Lower leg skin (tissue), 4 donors: ENCODE results near the gene MARCHF10. TPM values are rescaled to one million over a fixed set of nuclear protein-coding genes. Genes with fewer than 3 reads are reported as not detected.

ENCODE experiments used
- DNase-seq, 2 donors: peaks; one replicate each; pipeline ENCODE4 v3.0.0-alpha.2; 2019; ENCODE audit warnings: low spot score in 2 of 2
- H3K4me3 ChIP-seq: fragments of 200-600 bp; sonication (generic); 2 replicates; pipeline ENCODE4 v1.5.1; 2017; ENCODE audit warnings: mild to moderate bottlenecking, low read depth; ENCODE audit not compliant: poor library complexity, severe bottlenecking
- CTCF ChIP-seq, 3 donors: fragments of 450-650 bp; IDR thresholded peaks; one replicate each; pipeline ENCODE4 v1.5.1; 2016; ENCODE audit warnings: antibody characterized with exemption in 3 of 3, mild to moderate bottlenecking in 3 of 3, moderate library complexity in 2 of 3
- POLR2A ChIP-seq, 2 donors: fragments of 450-650 bp; IDR thresholded peaks; one replicate each; pipeline ENCODE4 v1.6.1; 2016 to 2017; ENCODE audit warnings: antibody characterized with exemption in 2 of 2, mild to moderate bottlenecking in 1 of 2, moderate library complexity in 1 of 2
- WGBS, 2 donors: methylation state at CpG; one replicate each; pipeline ENCODE4 v1.1.5; 2018; 5-methylcytosine and 5-hydroxymethylcytosine counted together
- intact Hi-C: fragments of 100-400 bp; cut with DNase I; formaldehyde crosslinking; loops from one replicate; pipeline ENCODE4 v1.15.0; 2023; ENCODE audit warnings: low total_unique reads
- total RNA-seq, 4 donors: library from RNA; depleted of rRNA; stranded (reverse); fragments of >200 nt; gene quantifications; one replicate each; pipeline ENCODE4 v1.1.0, GENCODE V29; 2016

The MARCHF10 gene
- total RNA-seq, 4 donors from 2014 or later, result not detected

- WGBS, 2 donors, result 87 to 90% methylated on average over 15 of the region's 15 CpGs
- intact Hi-C loops, result no loop called here
- TF ChIP-seq CTCF (IDR thresholded peaks at IDR 0.05) (no peak), POLR2A (IDR thresholded peaks at IDR 0.05) (no peak)
- H3K4me3 ChIP-seq, result no peak overlapping the region
- no peak for DNase-seq
Measured at GRCh38 chr17:62763891-62764600, 44.1 kb downstream of the MARCHF10 start.

- intact Hi-C loops, result no loop called here
- TF ChIP-seq CTCF (IDR thresholded peaks at IDR 0.05), result no peak
- TF ChIP-seq POLR2A (IDR thresholded peaks at IDR 0.05), result no peak
- WGBS, 2 donors, result 58 to 59% methylated on average over 7 of the region's 7 CpGs
- H3K4me3 ChIP-seq, result no peak overlapping the region
- peak in 1 of 2 donors; percentile 62 for DNase-seq
Measured at GRCh38 chr17:62761884-62762283, 46.2 kb downstream of the MARCHF10 start.

GRCh38 chr17:62760945-62761267, 47.2 kb downstream of the MARCHF10 start:
- no peak overlapping the region for H3K4me3 ChIP-seq
- WGBS, 2 donors, result 69 to 76% methylated on average over 2 of the region's 2 CpGs
- intact Hi-C loops, result no loop called here
- TF ChIP-seq CTCF (IDR thresholded peaks at IDR 0.05) (no peak), POLR2A (IDR thresholded peaks at IDR 0.05) (no peak)
- no peak for DNase-seq

- H3K4me3 ChIP-seq, result no peak overlapping the region
- intact Hi-C loops, result no loop called here
- 60 to 66% methylated on average over 12 of the region's 12 CpGs for WGBS, 2 donors
- TF ChIP-seq POLR2A (IDR thresholded peaks at IDR 0.05) (no peak), CTCF (IDR thresholded peaks at IDR 0.05) (no peak)
- peak in 1 of 2 donors; percentile 43 for DNase-seq
Measured at GRCh38 chr17:62760059-62760944, 47.8 kb downstream of the MARCHF10 start.

- WGBS, 2 donors, result 33 to 49% methylated on average over 4 of the region's 4 CpGs
- no peak for DNase-seq
- TF ChIP-seq POLR2A (IDR thresholded peaks at IDR 0.05) (no peak), CTCF (IDR thresholded peaks at IDR 0.05) (no peak)
- H3K4me3 ChIP-seq, result no peak overlapping the region
- intact Hi-C loops, result no loop called here
Measured at GRCh38 chr17:62757500-62757951, 50.6 kb downstream of the MARCHF10 start.
